Progenitor cell of endocrine pancreas (in vitro differentiated cells): ENCODE data around the gene TCP10L. TPM values are rescaled to one million over a fixed set of nuclear protein-coding genes. Genes with fewer than 3 reads are reported as not detected.
"Not testable (repeated sequence)": the region's sequence is repeated elsewhere in the genome, so short reads cannot be mapped to it uniquely, and the experiment has no call there.

Experiments used
- DNase-seq: peaks from one replicate; pipeline ENCODE4 v3.0.0; 2021; ENCODE audit warnings: low spot score; ENCODE audit not compliant: unreplicated experiment
- H3K27ac Mint-ChIP-seq: 2 replicates; pipeline ENCODE4 v1.8.0; 2021; ENCODE audit warnings: mild to moderate bottlenecking, moderate library complexity, mixed read lengths
- H3K27me3 Mint-ChIP-seq: 2 replicates; pipeline ENCODE4 v1.8.0; 2021; ENCODE audit warnings: mixed read lengths
- H3K36me3 Mint-ChIP-seq: 2 replicates; pipeline ENCODE4 v1.8.0; 2022; ENCODE audit warnings: mixed read lengths; ENCODE audit not compliant: insufficient read depth
- H3K4me1 Mint-ChIP-seq: 2 replicates; pipeline ENCODE4 v1.8.0; 2021; ENCODE audit warnings: low read depth, mixed read lengths
- H3K4me3 Mint-ChIP-seq: 2 replicates; pipeline ENCODE4 v1.8.0; 2021; ENCODE audit warnings: low read depth, mild to moderate bottlenecking, moderate library complexity, mixed read lengths
- H3K9me3 Mint-ChIP-seq: 2 replicates; pipeline ENCODE4 v1.8.0; 2021; ENCODE audit warnings: low read depth, mixed read lengths
- CTCF ChIP-seq: fragments of 200-600 bp; sonication (generic); IDR thresholded peaks from one replicate; pipeline ENCODE4 v1.5.0; 2021; ENCODE audit warnings: antibody characterized with exemption, mild to moderate bottlenecking; ENCODE audit not compliant: unreplicated experiment
- total RNA-seq: library from RNA; stranded (reverse); gene quantifications from 2 replicates; pipeline ENCODE4 v1.2.1, GENCODE V29; 2021

Gene TCP10L
- total RNA-seq, 1 donor from 2014 or later = 3.2 TPM

- TF ChIP-seq CTCF = no peak
- DNase-seq = no peak
- Mint-ChIP-seq H3K4me3 (no peak overlapping the region), H3K4me1 (no peaks in the 10 kb centered on the region), H3K9me3 (no peaks in the 10 kb centered on the region), H3K27me3 (no peaks in the 10 kb centered on the region), H3K36me3 (no peaks in the 10 kb centered on the region), H3K27ac (no peak overlapping the region)
Measured at GRCh38 chr21:32545948-32546441, 39.3 kb downstream of the TCP10L start.

GRCh38 chr21:32544697-32545096 lies 40.6 kb downstream of the TCP10L start:
- Mint-ChIP-seq H3K4me3 (no peak overlapping the region), H3K27me3 (no peaks in the 10 kb centered on the region), H3K4me1 (no peaks in the 10 kb centered on the region), H3K9me3 (no peaks in the 10 kb centered on the region), H3K27ac (no peak overlapping the region), H3K36me3 (no peaks in the 10 kb centered on the region)
- TF ChIP-seq CTCF = no peak
- DNase-seq = no peak

DNA sequence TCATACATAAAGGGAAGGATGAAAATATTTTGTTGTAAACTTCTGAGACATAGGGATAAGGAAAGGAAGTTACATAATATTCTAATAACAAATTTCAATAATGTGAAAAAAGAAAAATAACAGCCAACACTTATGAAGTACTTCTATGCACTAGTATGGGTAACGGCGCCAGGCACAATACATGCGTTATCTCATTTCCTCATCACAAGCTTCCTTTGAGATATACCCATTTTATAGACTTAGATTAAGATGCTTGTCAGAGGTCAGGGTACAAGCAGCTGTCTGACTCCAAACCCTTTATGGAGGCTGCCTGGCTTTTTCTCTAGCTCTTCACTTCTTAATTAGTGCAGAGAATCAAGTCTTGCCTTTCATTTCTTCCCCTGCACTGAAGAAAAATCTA lies 41.3 kb downstream of the TCP10L start:
- no peaks in the 10 kb centered on the region for H3K27me3 Mint-ChIP-seq
- H3K36me3 Mint-ChIP-seq = no peaks in the 10 kb centered on the region
- no peak overlapping the region for H3K4me3 Mint-ChIP-seq
- TF ChIP-seq CTCF = no peak
- no peak overlapping the region for H3K27ac Mint-ChIP-seq
- DNase-seq = no peak
- H3K9me3 Mint-ChIP-seq = no peaks in the 10 kb centered on the region
- no peaks in the 10 kb centered on the region for H3K4me1 Mint-ChIP-seq

GRCh38 chr21:32543056-32543455 lies 42.3 kb downstream of the TCP10L start:
- not testable (repeated sequence) for H3K27ac Mint-ChIP-seq, DNase-seq, H3K9me3 Mint-ChIP-seq, H3K27me3 Mint-ChIP-seq, H3K4me1 Mint-ChIP-seq, H3K4me3 Mint-ChIP-seq, H3K36me3 Mint-ChIP-seq

DNA sequence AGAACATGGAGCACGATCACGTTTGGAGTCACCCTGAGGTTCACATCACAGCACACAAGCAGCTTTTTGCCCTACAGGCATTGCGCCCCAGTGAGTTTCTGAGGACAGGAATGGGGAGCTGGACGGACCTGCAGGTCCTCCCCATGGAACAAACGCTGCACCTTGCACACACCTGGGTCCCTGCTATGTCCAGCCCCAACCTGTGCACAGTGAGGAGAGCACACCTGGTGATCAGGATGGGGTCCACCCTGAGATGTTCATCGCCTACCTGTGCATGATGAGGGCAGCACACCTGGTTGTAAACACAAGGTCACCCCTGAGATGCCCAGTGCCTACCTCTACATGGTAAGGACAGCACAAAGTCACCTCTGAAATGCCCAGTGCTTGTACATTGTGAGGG lies 45.9 kb downstream of the TCP10L start:
- no peak for TF ChIP-seq CTCF
- no peaks in the 10 kb centered on the region for H3K9me3 Mint-ChIP-seq

DNA sequence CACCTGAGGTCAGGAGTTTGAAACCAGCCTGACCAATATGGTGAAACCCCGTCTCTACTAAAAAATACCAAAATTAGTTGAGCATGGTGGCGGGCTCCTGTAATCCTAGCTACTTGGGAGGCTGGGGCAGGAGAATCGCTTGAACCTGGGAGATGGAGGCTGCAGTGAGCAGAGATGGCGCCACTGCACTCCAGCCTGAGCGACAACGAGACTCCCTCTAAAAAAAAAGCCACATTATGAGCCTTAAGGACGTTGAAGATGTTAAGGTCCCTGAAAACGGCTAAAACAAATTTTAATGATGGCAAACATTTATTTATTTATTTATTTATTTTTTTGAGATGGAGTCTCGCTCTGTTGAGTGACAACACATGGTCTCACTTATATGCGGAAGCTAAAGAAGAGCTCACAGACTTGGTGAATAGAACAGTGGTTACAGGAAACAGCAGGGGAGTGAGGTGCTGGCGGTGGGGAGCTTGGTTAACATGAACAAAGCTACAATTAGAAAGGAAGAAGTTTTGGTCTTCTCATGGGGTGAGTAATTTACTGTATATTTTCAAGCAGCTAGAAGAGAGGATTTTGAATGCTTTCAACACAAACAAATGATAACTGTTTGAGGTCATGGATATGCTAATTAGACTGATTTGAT lies 47.1 kb downstream of the TCP10L start:
- DNase-seq = no peak
- H3K27ac Mint-ChIP-seq = no peak overlapping the region
- H3K9me3 Mint-ChIP-seq = no peaks in the 10 kb centered on the region
- H3K4me1 Mint-ChIP-seq = no peaks in the 10 kb centered on the region
- no peak overlapping the region for H3K4me3 Mint-ChIP-seq
- H3K36me3 Mint-ChIP-seq = no peaks in the 10 kb centered on the region
- H3K27me3 Mint-ChIP-seq = no peaks in the 10 kb centered on the region
- no peak for TF ChIP-seq CTCF

More for the DNA sequence above, 45.9 kb downstream of the TCP10L start:
- Mint-ChIP-seq H3K27ac (no peak overlapping the region), H3K27me3 (no peaks in the 10 kb centered on the region), H3K36me3 (no peaks in the 10 kb centered on the region), H3K4me3 (no peak overlapping the region), H3K4me1 (no peaks in the 10 kb centered on the region)
- DNase-seq = no peak
